Left kidney (tissue), 1 donor: ENCODE results near the gene EPHX1. TPM values are rescaled to one million over a fixed set of nuclear protein-coding genes. Genes with fewer than 3 reads are reported as not detected.

Experiments
- polyA plus RNA-seq: library from polyadenylated mRNA; unstranded; fragments of 120-200 nt; gene quantifications from one replicate; pipeline ENCODE4 v1.2.1, GENCODE V29; 2013; ENCODE audit not compliant: insufficient read length

The EPHX1 gene
- polyA plus RNA-seq, 1 donor: 59.0 TPM

Other genes with a start within 250 kb of the EPHX1 start
- 121 TPM for gene ENAH, start 157.0 kb upstream of the EPHX1 start, polyA plus RNA-seq
- 469 TPM for gene SRP9, start 32.3 kb upstream of the EPHX1 start, polyA plus RNA-seq
- 82.2 TPM for gene TMEM63A, start 72.3 kb downstream of the EPHX1 start, polyA plus RNA-seq
- 3.6 TPM for gene LEFTY1, start 79.0 kb downstream of the EPHX1 start, polyA plus RNA-seq
- gene PYCR2, start 114.1 kb downstream of the EPHX1 start, polyA plus RNA-seq: 52.5 TPM
- 0.98 TPM for gene LEFTY2, start 131.1 kb downstream of the EPHX1 start, polyA plus RNA-seq
- 22.2 TPM for gene SDE2, start 189.2 kb downstream of the EPHX1 start, polyA plus RNA-seq